ENCODE results near the gene HOMER1.

HOMER1 gene

GRCh38 chr5:79329453-79329852 lies 184.5 kb downstream of the HOMER1 start:
- no peak for DNase-seq (ENCODE audit: low read depth in 2 of 2)
- H3K4me3 ChIP-seq (replicated peaks in 1 of 2; ENCODE audit: low read depth in 2 of 2, low read length in 2 of 2) = no peak overlapping the region
- TF ChIP-seq CTCF (IDR thresholded peaks at IDR 0.05; ENCODE audit: low read depth, low read length) = no peak

Measured in cardiac fibroblast (primary cell).